Measurements from ENCODE around the gene SCN5A.

GRCh38 chr3:38519000-38519399 lies 130.5 kb downstream of the SCN5A start:
- TF ChIP-seq EZH2 (IDR thresholded peaks at IDR 0.05) (no peak), RAD21 (IDR thresholded peaks at IDR 0.05; ENCODE audit: low read depth) (no peak), CTCF (IDR thresholded peaks at IDR 0.05 in 2 of 3, conservative IDR thresholded peaks at IDR 0.05 in 1 of 3; ENCODE audit: borderline replicate concordance in 1 of 3, insufficient read depth in 1 of 3, low read depth in 2 of 3, low read length in 2 of 3) (no peak), SRF (IDR thresholded peaks at IDR 0.05; ENCODE audit: low read depth) (no peak), ZNF274 (IDR thresholded peaks at IDR 0.05; ENCODE audit: low read depth, low read length) (no peak), POLR2A (IDR thresholded peaks at IDR 0.05; ENCODE audit: borderline replicate concordance, extremely low read depth, insufficient read depth, insufficient read length) (no peak), POLR2AphosphoS5 (IDR thresholded peaks at IDR 0.05; ENCODE audit: low read depth, low read length) (no peak), JUND (IDR thresholded peaks at IDR 0.05) (no peak), CEBPB (IDR thresholded peaks at IDR 0.05; ENCODE audit: low read depth) (no peak), SP1 (IDR thresholded peaks at IDR 0.05; ENCODE audit: low read depth) (no peak), ZFX (IDR thresholded peaks at IDR 0.05) (no peak), ELF1 (IDR thresholded peaks at IDR 0.05; ENCODE audit: borderline replicate concordance, low read depth) (no peak), EGR1 (IDR thresholded peaks at IDR 0.05; ENCODE audit: low read depth) (no peak)
- TF ChIP-seq, protein P1, sequence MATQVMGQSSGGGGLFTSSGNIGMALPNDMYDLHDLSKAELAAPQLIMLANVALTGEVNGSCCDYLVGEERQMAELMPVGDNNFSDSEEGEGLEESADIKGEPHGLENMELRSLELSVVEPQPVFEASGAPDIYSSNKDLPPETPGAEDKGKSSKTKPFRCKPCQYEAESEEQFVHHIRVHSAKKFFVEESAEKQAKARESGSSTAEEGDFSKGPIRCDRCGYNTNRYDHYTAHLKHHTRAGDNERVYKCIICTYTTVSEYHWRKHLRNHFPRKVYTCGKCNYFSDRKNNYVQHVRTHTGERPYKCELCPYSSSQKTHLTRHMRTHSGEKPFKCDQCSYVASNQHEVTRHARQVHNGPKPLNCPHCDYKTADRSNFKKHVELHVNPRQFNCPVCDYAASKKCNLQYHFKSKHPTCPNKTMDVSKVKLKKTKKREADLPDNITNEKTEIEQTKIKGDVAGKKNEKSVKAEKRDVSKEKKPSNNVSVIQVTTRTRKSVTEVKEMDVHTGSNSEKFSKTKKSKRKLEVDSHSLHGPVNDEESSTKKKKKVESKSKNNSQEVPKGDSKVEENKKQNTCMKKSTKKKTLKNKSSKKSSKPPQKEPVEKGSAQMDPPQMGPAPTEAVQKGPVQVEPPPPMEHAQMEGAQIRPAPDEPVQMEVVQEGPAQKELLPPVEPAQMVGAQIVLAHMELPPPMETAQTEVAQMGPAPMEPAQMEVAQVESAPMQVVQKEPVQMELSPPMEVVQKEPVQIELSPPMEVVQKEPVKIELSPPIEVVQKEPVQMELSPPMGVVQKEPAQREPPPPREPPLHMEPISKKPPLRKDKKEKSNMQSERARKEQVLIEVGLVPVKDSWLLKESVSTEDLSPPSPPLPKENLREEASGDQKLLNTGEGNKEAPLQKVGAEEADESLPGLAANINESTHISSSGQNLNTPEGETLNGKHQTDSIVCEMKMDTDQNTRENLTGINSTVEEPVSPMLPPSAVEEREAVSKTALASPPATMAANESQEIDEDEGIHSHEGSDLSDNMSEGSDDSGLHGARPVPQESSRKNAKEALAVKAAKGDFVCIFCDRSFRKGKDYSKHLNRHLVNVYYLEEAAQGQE (IDR thresholded peaks at IDR 0.05; ENCODE audit: low read depth), result no peak
